IMR-90 (cell line): Measurements from ENCODE around the gene BCAS1. TPM values are rescaled to one million over a fixed set of nuclear protein-coding genes. Genes with fewer than 3 reads are reported as not detected.

Experiments used
- ATAC-seq: fragments of 200-7000 bp; cut with Tn5 transposase; 2 replicates; pipeline ENCODE4 v1.9.1; 2020; ENCODE audit warnings: low read depth, mild to moderate bottlenecking, moderate library complexity
- BruUV-seq: library from RNA; stranded (reverse); fragments of 400-500 nt; replicated peaks from 2 replicates; lab custom pipeline; 2021; lab: Mats Ljungman, UMichigan
- CTCF ChIA-PET: fragments of 300-600 bp; formaldehyde crosslinking; extraction: SDS; loops from one replicate; lab custom pipeline; 2021; ENCODE audit warnings: antibody characterized with exemption; lab: Yijun Ruan, JAX
- POLR2A ChIA-PET: fragments of 300-600 bp; sonication (Branson Sonifier 250); formaldehyde crosslinking; loops from one replicate; lab custom pipeline; 2022; ENCODE audit warnings: antibody characterized with exemption; ENCODE audit not compliant: unreplicated experiment; lab: Charles Lee
- DNase-seq: peaks from one replicate; pipeline ENCODE4 v3.0.0; 2013
- H2AFZ ChIP-seq: replicated peaks from 2 replicates; pipeline ENCODE3; 2013; ENCODE audit warnings: low read length, mild to moderate bottlenecking; ENCODE audit not compliant: poor library complexity
- H2AK5ac ChIP-seq: 2 replicates; pipeline ENCODE4 v1.6.1; 2013; ENCODE audit warnings: low read depth, low read length, inconsistent platforms
- H2AK9ac ChIP-seq: replicated peaks from 2 replicates; pipeline ENCODE3; 2013; ENCODE audit warnings: mild to moderate bottlenecking, low read depth, low read length, moderate library complexity; ENCODE audit not compliant: poor library complexity
- H2BK120ac ChIP-seq: 2 replicates; pipeline ENCODE4 v1.6.1; 2013; ENCODE audit warnings: low read depth, low read length, inconsistent platforms
- H2BK15ac ChIP-seq: 3 replicates; pipeline ENCODE4 v1.6.1; 2013; ENCODE audit warnings: low read depth, low read length, inconsistent platforms
- H2BK20ac ChIP-seq: 2 replicates; pipeline ENCODE4 v1.6.1; 2013; ENCODE audit warnings: low read depth, mild to moderate bottlenecking, inconsistent platforms, low read length, moderate library complexity
- H2BK5ac ChIP-seq: 2 replicates; pipeline ENCODE4 v1.6.1; 2013; ENCODE audit warnings: mild to moderate bottlenecking, low read depth, low read length, inconsistent platforms; ENCODE audit not compliant: poor library complexity, severe bottlenecking
- H3K14ac ChIP-seq: replicated peaks from 2 replicates; pipeline ENCODE4 v1.6.1; 2013; ENCODE audit warnings: low read depth, low read length, inconsistent platforms
- H3K18ac ChIP-seq: 2 replicates; pipeline ENCODE4 v1.6.1; 2013; ENCODE audit warnings: low read depth, low read length, control low read depth
- H3K23ac ChIP-seq: 2 replicates; pipeline ENCODE4 v1.6.1; 2013; ENCODE audit warnings: low read depth, low read length, inconsistent platforms
- H3K27ac ChIP-seq: 2 replicates; pipeline ENCODE4 v1.5.1; 2013; ENCODE audit warnings: mild to moderate bottlenecking, control low read depth, low read length; ENCODE audit not compliant: insufficient read depth
- H3K27me3 ChIP-seq: 2 replicates; pipeline ENCODE4 v1.6.1; 2013; ENCODE audit warnings: low read length; ENCODE audit not compliant: control insufficient read depth, insufficient read depth
- H3K36me3 ChIP-seq: 2 replicates; pipeline ENCODE4 v1.6.1; 2013; ENCODE audit warnings: low read length, mixed read lengths; ENCODE audit not compliant: control insufficient read depth, insufficient read depth
- H3K4ac ChIP-seq: 2 replicates; pipeline ENCODE4 v1.6.1; 2013; ENCODE audit warnings: low read depth, low read length, inconsistent platforms
- H3K4me1 ChIP-seq: 2 replicates; pipeline ENCODE4 v1.6.1; 2013; ENCODE audit warnings: low read length, mixed read lengths; ENCODE audit not compliant: control insufficient read depth, insufficient read depth
- H3K4me2 ChIP-seq: 2 replicates; pipeline ENCODE4 v1.6.1; 2013; ENCODE audit warnings: low read depth, mild to moderate bottlenecking, control low read depth, low read length, moderate library complexity
- H3K4me3 ChIP-seq: 2 replicates; pipeline ENCODE4 v1.5.1; 2013; ENCODE audit warnings: low read depth, mild to moderate bottlenecking, control low read depth, low read length, moderate library complexity; ENCODE audit not compliant: insufficient read depth
- H3K56ac ChIP-seq: 2 replicates; pipeline ENCODE4 v1.6.1; 2013; ENCODE audit warnings: low read length, inconsistent platforms; ENCODE audit not compliant: insufficient read depth; ENCODE audit errors: extremely low read depth
- H3K79me1 ChIP-seq, 2 experiments: 2 replicates each; pipeline ENCODE4 v1.6.1; 2013; ENCODE audit warnings: low read length in 2 of 2, inconsistent platforms in 1 of 2, low read depth in 1 of 2
- H3K9ac ChIP-seq: 2 replicates; pipeline ENCODE4 v1.6.1; 2013; ENCODE audit warnings: low read depth, low read length, control low read depth
- H3K9me1 ChIP-seq: 2 replicates; pipeline ENCODE4 v1.6.1; 2013; ENCODE audit warnings: low read length, inconsistent platforms; ENCODE audit not compliant: insufficient read depth
- H3K9me3 ChIP-seq: 2 replicates; pipeline ENCODE4 v1.6.1; 2013; ENCODE audit warnings: low read length; ENCODE audit not compliant: control insufficient read depth, insufficient read depth
- H4K20me1 ChIP-seq: 2 replicates; pipeline ENCODE4 v1.6.1; 2013; ENCODE audit warnings: low read length, inconsistent platforms; ENCODE audit not compliant: insufficient read depth
- H4K5ac ChIP-seq: 2 replicates; pipeline ENCODE4 v1.6.1; 2013; ENCODE audit warnings: mild to moderate bottlenecking, low read depth, low read length, control low read depth
- H4K8ac ChIP-seq, 2 experiments: 2 replicates each; pipeline ENCODE4 v1.6.1; 2013; ENCODE audit warnings: low read depth in 2 of 2, low read length in 2 of 2, control low read depth in 1 of 2, inconsistent platforms in 1 of 2
- H4K91ac ChIP-seq: 2 replicates; pipeline ENCODE4 v1.6.1; 2013; ENCODE audit warnings: low read depth, low read length, inconsistent platforms; ENCODE audit not compliant: insufficient read depth
- BHLHE40 ChIP-seq: fragments of 150-350 bp; IDR thresholded peaks from 2 replicates; pipeline ENCODE4 v1.6.1; 2016; ENCODE audit warnings: mild to moderate bottlenecking, low read depth, low read length
- CEBPB ChIP-seq: IDR thresholded peaks from 2 replicates; pipeline ENCODE4 v1.6.1; 2012; ENCODE audit warnings: low read depth, low read length, improper control_type of control experiment
- CHD1 ChIP-seq: IDR thresholded peaks from 2 replicates; pipeline ENCODE4 v1.6.1; 2012; ENCODE audit warnings: low read depth, low read length, improper control_type of control experiment
- FOS ChIP-seq: fragments of 150-350 bp; IDR thresholded peaks from 2 replicates; pipeline ENCODE4 v1.6.1; 2016; ENCODE audit warnings: low read depth, low read length
- MAZ ChIP-seq: IDR thresholded peaks from 2 replicates; pipeline ENCODE4 v1.6.1; 2012; ENCODE audit warnings: low read depth, mild to moderate bottlenecking, low read length, improper control_type of control experiment, moderate library complexity, borderline replicate concordance
- MXI1 ChIP-seq: IDR thresholded peaks from 2 replicates; pipeline ENCODE4 v1.6.1; 2012; ENCODE audit warnings: low read depth, mild to moderate bottlenecking, low read length, moderate library complexity, borderline replicate concordance
- NFE2L2 ChIP-seq: fragments of 150-350 bp; IDR thresholded peaks from 2 replicates; pipeline ENCODE4 v1.6.1; 2016; ENCODE audit warnings: low read depth, mild to moderate bottlenecking, low read length
- POLR2A ChIP-seq: IDR thresholded peaks from 2 replicates; pipeline ENCODE4 v1.6.1; 2012; ENCODE audit warnings: mild to moderate bottlenecking, low read depth, low read length
- RAD21 ChIP-seq: IDR thresholded peaks from 2 replicates; pipeline ENCODE4 v1.6.1; 2012; ENCODE audit warnings: low read length, improper control_type of control experiment
- RCOR1 ChIP-seq: IDR thresholded peaks from 2 replicates; pipeline ENCODE4 v1.6.1; 2012; ENCODE audit warnings: mild to moderate bottlenecking, low read length, improper control_type of control experiment; ENCODE audit not compliant: insufficient replicate concordance
- RFX5 ChIP-seq: IDR thresholded peaks from 2 replicates; pipeline ENCODE4 v1.8.0; 2012; ENCODE audit warnings: low read depth, mild to moderate bottlenecking, low read length, moderate library complexity
- SMC3 ChIP-seq: fragments of 150-350 bp; IDR thresholded peaks from 2 replicates; pipeline ENCODE4 v1.6.1; 2016; ENCODE audit warnings: low read depth, mild to moderate bottlenecking, antibody characterized with exemption, low read length, moderate library complexity
- WGBS, 2 experiments: methylation state at CpG; one replicate each; pipeline versions ENCODE4 v1.1.5 to v1.1.7; 2013; ENCODE audit warnings: missing lambda C conversion rate in 2 of 2; ENCODE audit not compliant: insufficient read length in 1 of 2; ENCODE audit errors: extremely low coverage in 2 of 2; 5-methylcytosine and 5-hydroxymethylcytosine counted together
- dilution Hi-C: fragments of 300-500 bp; cut with HindIII; formaldehyde crosslinking; loops from one replicate; pipeline ENCODE4 v1.14.3; 2018; ENCODE audit warnings: low sequenced_read_pairs; ENCODE audit not compliant: unreplicated experiment
- in situ Hi-C: fragments of 300-500 bp; cut with MboI; formaldehyde crosslinking; loops from 3 replicates; pipeline ENCODE4 v1.14.3; 2019; ENCODE audit warnings: low sequenced_read_pairs, inconsistent platforms, mixed read lengths
- intact Hi-C: fragments of 100-400 bp; cut with micrococcal nuclease; formaldehyde crosslinking; loops from 2 replicates; pipeline ENCODE4 v1.10.0; 2022
- polyA plus RNA-seq, 3 experiments: library from polyadenylated mRNA; depleted of rRNA; stranded (reverse); fragments of >200 nt; gene quantifications; 2 replicates each; pipeline ENCODE4 v1.2.3, GENCODE V29; 2012; ENCODE audit warnings: low replicate concordance in 1 of 3
- total RNA-seq: library from RNA; depleted of rRNA; stranded (reverse); fragments of >200 nt; gene quantifications from 2 replicates; pipeline ENCODE4 v1.2.3, GENCODE V29; 2012
- TF ChIP-seq, protein P1 (sequence below): fragments of 150-350 bp; IDR thresholded peaks from 2 replicates; pipeline ENCODE4 v1.6.1; 2017; ENCODE audit warnings: mild to moderate bottlenecking, antibody characterized with exemption, low read length, low read depth
- TF ChIP-seq, protein P2 (sequence below): conservative IDR thresholded peaks from 2 replicates; pipeline ENCODE4 v1.5.1; 2012; ENCODE audit warnings: mild to moderate bottlenecking, low read depth, low read length, improper control_type of control experiment

Gene BCAS1
- total and polyA plus RNA-seq, 2 of the 4 experiments (the other 2 are of a cell fraction) = under 0.01 TPM; not detected in 1

DNA sequence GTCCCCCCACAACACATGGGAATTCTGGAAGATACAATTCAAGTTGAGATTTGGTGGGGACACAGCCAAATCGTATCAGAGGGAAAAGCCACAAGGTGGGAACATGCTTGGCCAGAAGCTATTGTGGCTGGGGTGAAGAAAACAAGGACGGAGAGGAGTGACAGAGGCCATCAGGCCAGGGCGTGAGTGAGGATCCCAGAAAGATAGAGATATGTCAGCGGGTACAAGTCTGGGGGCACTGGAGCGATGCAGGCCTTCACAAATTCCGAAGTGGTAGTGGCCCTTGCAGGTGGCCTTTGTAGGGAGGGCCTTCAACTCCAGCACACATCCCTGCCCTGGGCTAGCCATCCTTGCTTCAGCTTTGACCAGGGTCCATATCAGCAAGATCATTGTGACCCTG, 159.1 kb downstream of the BCAS1 start:
- dilution Hi-C loops = no loop called here
- intact Hi-C loops = no loop called here
- CTCF ChIA-PET = no interaction called here

More for the DNA sequence above, 159.1 kb downstream of the BCAS1 start:
- H3K18ac ChIP-seq = no peak overlapping the region
- no peaks in the 10 kb centered on the region for H4K20me1 ChIP-seq
- H2AK5ac ChIP-seq = peak overlapping the region; percentile 72
- H3K9ac ChIP-seq = no peak overlapping the region
- DNase-seq (no peak), ATAC-seq (no peak)
- no peak overlapping the region for H3K23ac ChIP-seq
- in situ Hi-C loops = no loop called here
- H2BK120ac ChIP-seq = peak overlapping the region; percentile 26; the same call in 1 of the 2 replicates
- peaks cover 21% of the 10 kb centered on the region for H3K4me1 ChIP-seq
- peaks cover 14% of the 10 kb centered on the region for H3K9me1 ChIP-seq
- BruUV-seq = no TSS peak
- H4K91ac ChIP-seq = no peak overlapping the region
- WGBS, 2 experiments = 93% methylated on average over 3 of the region's 6 CpGs; no CpG with 5 or more reads in 1 of the 2 experiments
- TF ChIP-seq POLR2A = no peak
- no peak for TF ChIP-seq MAZ
- TF ChIP-seq FOS = no peak
- no peak for TF ChIP-seq RCOR1
- TF ChIP-seq CHD1 = no peak
- TF ChIP-seq CEBPB = no peak
- TF ChIP-seq RAD21 = no peak
- no peak for TF ChIP-seq RFX5
- TF ChIP-seq, protein P1, sequence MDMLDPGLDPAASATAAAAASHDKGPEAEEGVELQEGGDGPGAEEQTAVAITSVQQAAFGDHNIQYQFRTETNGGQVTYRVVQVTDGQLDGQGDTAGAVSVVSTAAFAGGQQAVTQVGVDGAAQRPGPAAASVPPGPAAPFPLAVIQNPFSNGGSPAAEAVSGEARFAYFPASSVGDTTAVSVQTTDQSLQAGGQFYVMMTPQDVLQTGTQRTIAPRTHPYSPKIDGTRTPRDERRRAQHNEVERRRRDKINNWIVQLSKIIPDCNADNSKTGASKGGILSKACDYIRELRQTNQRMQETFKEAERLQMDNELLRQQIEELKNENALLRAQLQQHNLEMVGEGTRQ = no peak
- TF ChIP-seq NFE2L2 = no peak
- TF ChIP-seq SMC3 = no peak
- no peak for TF ChIP-seq MXI1
- no peak for TF ChIP-seq BHLHE40
- TF ChIP-seq, protein P2, sequence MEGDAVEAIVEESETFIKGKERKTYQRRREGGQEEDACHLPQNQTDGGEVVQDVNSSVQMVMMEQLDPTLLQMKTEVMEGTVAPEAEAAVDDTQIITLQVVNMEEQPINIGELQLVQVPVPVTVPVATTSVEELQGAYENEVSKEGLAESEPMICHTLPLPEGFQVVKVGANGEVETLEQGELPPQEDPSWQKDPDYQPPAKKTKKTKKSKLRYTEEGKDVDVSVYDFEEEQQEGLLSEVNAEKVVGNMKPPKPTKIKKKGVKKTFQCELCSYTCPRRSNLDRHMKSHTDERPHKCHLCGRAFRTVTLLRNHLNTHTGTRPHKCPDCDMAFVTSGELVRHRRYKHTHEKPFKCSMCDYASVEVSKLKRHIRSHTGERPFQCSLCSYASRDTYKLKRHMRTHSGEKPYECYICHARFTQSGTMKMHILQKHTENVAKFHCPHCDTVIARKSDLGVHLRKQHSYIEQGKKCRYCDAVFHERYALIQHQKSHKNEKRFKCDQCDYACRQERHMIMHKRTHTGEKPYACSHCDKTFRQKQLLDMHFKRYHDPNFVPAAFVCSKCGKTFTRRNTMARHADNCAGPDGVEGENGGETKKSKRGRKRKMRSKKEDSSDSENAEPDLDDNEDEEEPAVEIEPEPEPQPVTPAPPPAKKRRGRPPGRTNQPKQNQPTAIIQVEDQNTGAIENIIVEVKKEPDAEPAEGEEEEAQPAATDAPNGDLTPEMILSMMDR = no peak
- H3K9me3 ChIP-seq = no peaks in the 10 kb centered on the region
- no peak overlapping the region for H3K56ac ChIP-seq
- H2AFZ ChIP-seq = no peak overlapping the region
- no peak overlapping the region for H2BK5ac ChIP-seq
- H2BK15ac ChIP-seq = peak overlapping the region; percentile 47; the same call in 2 of the 3 replicates
- H2BK20ac ChIP-seq = peak overlapping the region; percentile 33; the same call in 1 of the 2 replicates
- POLR2A ChIA-PET = no interaction called here
- H3K4me2 ChIP-seq = no peak overlapping the region
- no peak overlapping the region for H2AK9ac ChIP-seq
- H3K27me3 ChIP-seq = no peaks in the 10 kb centered on the region
- H4K5ac ChIP-seq = no peak overlapping the region
- H3K4me3 ChIP-seq = no peak overlapping the region
- no peaks in the 10 kb centered on the region for H3K36me3 ChIP-seq
- H3K14ac ChIP-seq = 0 out of 2 replicates have a peak overlapping the region, but pooled peaks have one; percentile 44
- H3K79me1 ChIP-seq = peaks cover 0 to 19% of the 10 kb centered on the region in 2 experiments; a peak in 1 of 4 replicates
- peak overlapping the region; percentile 44; the same call in 1 of the 2 replicates for H3K4ac ChIP-seq
- H4K8ac ChIP-seq = no peak overlapping the region
- no peak overlapping the region for H3K27ac ChIP-seq
